ENCODE data around the gene AVPI1.
A peak's percentile ranks its signal among the peaks of the same experiment; 100 is the strongest.

The AVPI1 gene, protein sequence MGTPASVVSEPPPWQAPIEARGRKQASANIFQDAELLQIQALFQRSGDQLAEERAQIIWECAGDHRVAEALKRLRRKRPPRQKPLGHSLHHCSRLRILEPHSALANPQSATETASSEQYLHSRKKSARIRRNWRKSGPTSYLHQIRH

DNA sequence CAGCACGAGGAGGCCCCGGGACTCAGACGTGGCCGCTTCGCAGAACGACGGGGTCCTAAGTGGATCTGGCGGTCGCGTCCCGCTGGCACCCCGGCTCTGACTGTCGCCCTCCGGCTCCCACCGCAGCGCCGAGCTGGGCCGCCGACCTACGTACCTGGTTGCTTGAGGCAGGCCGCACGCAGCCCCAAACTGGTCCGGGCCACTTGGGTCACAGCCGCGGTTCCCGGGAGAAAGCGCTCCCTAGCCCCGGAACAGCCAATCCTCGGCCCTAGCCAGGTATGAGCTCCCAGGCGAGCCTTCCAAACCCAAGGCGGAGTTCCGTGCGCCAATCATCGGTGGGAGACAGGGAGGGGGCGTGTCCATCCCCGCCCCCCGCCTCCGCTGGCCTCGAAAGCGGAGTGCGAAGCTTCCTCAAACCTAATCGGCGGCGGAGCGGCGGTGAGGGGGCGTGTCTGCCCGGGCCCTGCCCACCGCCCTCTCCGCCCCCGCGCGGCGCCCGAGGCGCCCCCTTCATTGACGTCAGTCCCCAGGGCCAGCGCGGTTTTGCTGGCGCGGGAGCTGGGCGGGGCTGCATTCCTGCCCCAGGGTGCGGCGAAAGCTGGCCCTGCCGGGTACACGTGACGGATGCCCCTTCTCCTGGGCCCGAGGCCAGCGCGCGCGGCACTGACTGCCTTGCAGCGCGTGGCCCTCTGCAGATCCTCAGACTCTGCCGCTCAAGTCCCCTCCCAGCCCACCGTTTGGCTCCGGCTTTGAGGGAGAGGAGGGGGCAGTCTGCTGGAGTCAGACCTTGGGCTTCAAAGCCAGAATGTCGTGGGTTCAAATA lies at the start of gene AVPI1:
TSS of gene AVPI1 (minus strand) at position 280 of the 823 bp plus-strand sequence. CDS start 7,336 bp downstream, outside the sequence.
- DNase-seq, result peak; percentile 94

DNA sequence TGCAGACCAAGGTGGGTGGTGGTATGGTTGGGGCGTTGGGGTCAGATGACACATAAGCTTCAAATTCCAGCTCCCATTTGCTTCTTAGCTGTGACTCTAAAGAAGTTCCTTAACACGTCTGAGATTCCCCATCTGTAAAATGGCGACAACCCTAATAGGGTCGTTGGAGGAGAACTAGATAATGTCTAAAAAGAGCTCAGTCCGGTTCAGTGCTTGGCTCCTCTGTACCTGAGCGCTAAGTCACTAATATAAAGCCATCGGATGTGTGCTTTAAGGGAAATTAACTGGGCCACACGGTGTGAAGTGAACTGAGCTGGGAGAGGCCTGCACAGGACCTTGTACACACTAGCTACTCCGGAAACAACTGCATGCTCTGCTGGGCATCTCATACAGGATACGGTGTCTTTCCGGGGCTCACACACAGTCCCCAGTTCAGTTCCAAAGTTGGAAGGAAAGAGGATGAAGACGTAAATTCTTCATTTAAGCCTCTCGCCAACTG lies 49.4 kb upstream of the AVPI1 start:
- DNase-seq, result no peak

DNA sequence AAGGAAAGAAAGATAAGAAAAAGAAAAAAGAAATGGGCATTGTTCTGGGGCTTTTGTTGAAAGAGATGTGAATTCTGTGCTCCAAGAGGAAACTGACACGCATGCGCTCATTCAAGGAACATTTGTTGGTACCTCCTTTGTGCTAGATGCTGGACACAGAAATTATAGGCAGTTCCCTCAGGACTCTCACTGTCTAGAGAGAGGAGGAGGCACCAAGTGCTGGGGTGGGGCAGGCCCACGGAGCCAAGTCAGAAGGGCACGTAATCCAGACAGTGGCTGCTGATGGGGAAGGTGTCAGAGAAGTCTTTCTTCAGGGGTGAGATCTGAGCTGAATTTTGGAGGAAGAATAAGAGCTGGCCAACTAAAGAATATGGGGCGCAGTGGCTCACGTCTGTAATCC lies 47.0 kb upstream of the AVPI1 start:
- DNase-seq, result no peak

DNA sequence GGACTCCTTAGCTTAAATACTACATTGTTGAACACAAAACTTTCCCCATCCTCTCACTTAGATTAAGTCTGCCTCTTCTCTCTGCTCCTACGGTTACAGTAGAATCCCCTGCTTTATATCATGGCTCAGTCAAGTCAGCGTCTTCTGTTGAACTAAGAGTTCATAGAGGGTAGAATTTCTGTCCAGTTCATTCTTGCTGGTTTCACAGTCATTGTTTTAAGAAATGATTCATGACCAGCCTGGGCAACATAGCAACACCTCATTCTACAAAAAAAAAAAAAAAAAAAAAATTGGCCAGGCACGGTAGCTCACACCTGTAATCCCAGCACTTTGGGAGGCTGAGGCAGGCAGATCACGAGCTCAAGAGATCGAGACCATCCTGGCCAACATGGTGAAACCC lies 46.2 kb upstream of the AVPI1 start:
- DNase-seq, result no peak

DNA sequence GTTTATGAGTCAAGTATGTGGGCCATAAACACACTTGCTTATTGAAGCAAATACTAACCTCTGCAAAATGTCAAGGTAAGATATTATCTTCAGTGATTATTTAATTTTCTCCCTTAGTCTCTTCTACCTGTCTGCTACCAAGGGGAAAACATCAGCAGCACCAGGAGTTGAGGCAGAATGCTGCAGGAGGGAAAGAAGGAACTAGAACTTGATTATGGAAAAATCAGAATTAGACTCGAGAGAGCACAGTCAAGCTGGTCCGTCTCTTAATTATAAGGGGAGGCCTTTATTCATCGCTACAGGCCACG lies 45.0 kb upstream of the AVPI1 start:
- DNase-seq, result no peak

DNA sequence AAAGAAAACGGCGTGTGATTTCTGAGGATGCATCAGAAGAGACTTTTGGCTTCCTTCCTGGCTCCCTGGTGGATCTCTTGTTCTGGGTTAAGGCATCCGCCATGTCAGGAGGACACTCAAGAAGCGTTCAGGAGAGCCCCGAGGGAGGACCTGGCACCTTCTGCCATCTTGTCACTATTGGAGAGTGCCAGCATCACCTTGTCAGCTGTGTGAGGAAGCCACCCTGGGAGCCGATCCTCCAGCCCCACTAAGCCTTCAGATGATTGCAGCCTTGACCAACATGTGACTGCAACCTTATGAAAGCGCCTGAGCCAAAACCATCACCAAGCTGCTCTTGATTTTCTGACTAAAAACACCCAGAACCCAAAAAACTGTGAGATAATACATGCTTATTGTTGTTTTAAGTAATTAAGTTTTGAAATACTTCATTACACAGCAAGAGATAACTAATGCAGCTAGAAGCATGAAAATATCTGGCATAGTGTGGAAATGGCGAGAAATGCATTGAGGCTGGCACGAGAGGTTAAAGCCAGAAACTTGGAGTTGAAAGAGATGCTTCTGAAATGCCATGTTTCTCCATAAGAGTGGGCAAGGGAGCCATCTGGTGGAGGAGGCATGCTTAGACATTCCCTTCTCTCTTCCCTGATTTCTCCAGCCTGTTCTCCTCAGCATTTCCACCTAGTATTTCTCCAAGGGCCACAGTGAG lies 44.5 kb upstream of the AVPI1 start:
- peak; percentile 52 for DNase-seq

DNA sequence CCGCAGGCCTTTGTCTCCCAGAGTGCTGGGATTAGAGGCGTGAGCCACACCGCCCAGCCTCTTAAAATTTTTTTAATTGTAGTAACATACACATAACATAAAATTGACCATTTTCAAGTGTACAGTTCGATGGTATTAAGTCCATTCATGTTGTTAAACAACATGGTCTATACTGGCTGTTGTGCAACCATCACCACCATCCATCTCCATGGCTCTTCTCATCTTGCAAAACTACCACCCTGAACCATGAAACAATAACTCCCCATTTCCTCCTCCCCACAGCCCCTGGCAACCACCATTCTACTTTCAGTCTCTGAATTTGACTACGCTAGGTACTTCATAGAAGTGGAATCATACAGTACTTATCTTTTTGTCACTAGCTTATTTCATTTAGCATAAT lies 42.0 kb upstream of the AVPI1 start:
- no peak for DNase-seq

DNA sequence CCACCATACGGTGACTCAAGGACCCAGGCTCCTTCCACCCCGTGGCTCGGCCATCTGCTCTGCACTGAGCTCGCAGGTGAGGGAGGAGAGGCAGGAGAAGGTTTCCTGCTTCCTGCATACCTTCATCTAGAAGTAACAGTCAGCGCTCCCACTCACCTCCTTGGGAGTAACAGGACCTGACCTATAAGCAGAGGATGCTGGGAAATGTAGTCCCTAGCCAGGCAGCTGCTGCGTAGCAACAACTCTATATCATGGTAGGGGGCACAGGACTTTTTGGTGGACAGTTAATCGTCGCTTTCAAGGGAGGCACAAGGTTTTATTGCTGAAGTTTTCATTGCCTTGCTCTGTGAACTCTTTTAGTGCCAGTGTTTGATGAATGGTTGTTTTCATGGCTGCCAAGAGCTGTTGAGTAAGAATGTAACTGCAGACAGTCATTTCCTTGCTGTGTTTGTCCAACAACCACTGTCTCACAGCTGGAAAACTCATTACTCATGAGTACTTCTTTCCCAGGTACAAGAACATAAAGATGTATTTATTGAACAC lies 39.7 kb upstream of the AVPI1 start:
- DNase-seq, result no peak

DNA sequence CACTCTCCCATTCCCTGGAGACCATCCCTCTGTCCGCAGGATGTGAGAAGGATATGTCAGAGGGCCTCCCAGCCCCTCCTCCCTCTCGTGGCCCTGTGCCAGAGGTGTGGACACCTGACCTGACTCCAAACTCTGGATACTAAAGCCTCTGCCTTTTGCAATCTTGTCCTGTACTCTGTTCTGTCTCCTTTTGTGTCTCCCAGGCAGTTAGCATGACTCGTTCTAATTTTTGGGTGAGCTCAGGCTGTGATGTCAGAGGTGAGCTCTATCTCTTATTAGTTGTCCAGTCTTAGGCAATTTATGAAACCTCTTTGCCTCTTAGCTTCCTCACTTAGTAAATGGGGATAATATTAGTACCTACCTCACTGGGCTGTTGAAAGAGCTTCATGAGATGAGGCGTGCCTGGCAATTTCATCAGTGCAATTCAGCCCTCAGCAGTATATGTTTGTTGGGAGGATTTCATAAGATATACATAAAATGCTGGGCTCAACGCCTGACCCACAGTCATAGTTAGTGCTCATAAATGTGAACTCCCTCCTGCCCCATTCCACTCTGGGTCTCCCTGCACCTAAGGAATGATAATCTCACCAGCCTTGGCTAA lies 37.4 kb upstream of the AVPI1 start:
- DNase-seq, result no peak

DNA sequence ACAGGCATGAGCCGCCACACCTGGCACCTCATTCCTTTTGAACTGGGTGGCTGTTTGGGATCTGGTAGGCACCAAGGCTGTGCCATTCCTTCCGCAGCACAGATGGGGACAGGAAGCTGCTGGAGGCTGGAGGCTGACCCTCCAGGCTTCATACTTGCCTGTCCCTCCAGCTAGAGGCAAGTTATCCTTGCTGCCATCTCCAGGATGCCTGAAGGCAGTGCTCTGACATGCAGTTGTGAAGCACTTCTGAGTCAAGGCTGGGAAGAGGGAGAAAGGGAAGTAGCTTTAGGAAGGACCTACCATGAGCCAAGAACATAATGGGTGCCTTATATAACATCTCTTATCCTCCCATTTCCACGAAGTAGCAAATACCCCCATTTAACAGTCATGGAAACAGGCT lies 36.0 kb upstream of the AVPI1 start:
- DNase-seq, result no peak

DNA sequence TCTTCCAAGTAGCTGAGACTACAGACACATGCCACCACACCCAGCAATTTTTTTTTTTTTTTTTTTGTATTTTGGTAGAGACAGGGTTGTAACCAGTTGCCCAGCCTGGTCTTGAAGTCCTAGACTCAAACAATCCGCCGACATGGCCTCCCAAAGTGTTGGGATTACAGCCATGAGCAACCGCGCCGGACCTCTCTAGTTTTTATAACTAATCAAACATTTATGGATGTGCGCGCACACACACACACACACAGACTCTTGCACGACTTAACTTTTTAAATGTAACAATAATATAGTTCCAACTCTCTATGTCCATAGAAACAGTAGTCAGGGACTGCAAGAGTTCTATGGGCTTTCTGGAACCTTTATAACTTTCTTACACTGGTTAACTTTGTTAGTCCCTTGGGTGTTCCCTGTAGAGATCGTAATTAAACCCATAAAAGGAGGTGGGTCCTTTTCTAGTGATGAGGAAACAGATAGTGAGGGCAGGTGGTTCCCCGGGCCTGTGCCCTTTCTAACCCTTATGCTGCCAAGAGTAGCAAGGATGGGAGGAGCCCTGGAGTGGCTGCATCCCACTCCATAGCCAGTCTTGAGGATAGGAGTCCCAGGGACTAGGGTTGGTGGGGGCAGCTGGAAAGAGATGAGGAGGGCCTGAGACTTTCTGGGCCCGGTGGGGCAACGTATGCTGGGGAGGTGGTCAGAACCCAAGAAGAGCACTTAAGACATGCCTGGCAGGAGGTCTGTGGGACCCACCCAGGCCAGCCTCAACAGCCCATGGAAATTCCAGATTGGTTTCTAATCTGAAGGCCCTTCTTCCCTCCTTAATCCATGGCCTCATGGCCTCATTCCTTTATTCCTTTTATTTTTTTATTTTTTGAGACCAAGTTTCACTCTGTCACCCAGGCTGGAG lies 35.1 kb upstream of the AVPI1 start:
- no peak for DNase-seq

DNA sequence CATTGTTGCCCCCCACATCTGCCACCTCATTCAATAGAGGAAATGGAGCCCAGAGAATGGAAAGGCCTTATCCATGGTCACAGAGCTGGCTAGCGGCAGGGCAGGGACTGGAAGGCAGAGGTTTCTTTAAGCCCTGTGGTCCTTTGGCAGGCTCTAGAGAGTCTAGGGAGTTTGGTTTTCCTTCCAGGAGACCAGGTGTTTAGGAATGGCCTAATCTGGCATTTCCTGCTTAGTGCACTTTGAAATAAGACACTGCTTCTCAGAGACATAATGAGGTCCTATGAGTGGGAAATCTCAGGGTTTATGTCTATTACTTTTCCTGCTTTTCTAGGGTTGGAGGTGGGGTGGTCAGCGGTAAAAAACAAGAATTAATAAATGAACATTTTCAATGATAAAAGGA lies 32.6 kb upstream of the AVPI1 start:
- no peak for DNase-seq

DNA sequence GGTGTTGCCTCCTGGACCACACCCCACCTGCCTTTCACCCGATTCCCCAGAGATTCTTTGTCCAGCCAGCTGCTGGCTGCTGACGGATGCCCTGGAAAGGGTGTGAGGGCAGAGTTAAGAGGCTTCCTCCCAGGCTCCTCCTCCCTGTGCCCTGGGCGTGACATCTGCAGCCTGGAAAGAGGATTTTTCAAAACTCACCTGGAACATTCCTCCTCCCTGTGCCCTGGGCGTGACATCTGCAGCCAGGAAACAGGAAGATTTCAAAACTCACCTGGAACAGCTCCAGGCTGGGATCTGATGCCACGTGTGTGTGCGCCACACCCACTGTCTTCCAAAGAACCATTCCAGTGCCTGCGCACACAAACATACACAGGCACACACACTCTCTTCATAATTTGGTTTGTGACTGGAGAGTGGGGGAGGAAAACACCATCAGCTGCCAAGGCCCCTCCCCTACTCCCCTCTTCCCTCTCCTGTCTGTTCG lies 31.7 kb upstream of the AVPI1 start:
- DNase-seq, result no peak

DNA sequence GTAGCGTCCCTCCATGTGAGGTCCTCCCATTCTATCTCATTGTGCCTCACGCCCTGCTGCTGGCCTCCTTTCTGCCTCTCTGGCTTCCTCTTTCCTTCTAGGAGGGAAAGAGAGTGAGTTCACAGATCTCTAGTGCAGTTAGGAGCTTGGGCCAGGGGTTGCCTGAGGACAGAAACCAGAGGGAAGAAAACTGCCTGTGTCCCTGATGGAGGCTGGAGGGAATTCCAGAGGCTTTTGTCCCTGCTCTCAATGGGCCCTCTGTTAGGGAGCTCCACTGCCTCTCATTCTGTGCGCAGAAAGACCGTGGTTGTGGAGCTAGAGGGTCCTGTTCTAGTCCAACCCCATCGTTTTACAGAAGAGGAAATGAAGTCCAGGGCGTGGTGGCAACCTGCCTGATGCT lies 31.1 kb upstream of the AVPI1 start:
- DNase-seq, result no peak

DNA sequence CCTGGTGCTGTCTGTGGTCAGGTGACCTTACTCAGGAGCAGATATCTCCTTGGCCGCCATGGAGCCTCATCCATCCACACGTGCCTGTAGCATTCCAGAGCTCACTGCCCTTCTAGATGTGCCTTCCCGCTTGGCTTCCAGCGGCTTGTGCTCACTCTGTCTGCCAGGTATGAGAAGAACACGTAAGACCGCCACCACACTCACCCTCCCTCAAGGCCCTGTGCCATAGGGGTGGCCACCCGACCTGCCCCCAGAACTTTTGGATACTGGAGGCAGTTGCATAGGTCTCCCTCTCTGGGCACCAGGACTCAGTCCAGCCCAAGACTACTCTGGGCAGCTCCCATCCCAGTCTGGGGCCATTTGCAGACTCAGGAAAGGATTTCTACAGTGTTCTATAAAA lies 30.6 kb upstream of the AVPI1 start:
- DNase-seq, result no peak

DNA sequence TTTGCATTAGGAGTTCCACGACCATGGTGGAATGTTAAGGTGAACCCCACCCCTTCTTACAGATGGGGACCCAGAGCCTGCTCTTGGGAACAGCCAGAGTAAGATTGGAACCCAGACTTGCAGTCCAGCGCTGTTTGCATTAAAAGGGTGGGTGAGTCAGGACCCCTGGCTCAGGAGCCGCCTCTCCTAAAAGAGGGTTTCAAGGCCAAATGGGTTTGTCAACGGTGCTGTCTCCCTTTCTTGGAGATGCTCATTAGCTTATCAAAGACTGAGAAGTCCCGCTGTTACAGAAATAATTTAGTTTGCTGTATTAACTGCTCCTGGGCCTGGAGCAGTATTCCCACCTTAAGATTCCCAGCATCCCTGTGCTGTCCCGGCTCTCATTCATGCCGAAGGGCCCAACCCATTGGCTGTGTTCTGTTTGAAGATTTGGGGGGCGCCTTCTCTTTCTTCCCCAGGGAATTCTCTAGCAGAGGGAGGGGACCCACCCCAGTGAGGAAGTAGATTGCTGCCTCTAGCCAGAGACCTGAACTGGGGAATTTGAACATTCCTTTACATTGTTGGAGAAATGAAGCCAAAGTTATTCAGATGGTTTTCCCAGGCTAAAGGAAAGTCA lies 28.3 kb upstream of the AVPI1 start:
- no peak for DNase-seq

DNA sequence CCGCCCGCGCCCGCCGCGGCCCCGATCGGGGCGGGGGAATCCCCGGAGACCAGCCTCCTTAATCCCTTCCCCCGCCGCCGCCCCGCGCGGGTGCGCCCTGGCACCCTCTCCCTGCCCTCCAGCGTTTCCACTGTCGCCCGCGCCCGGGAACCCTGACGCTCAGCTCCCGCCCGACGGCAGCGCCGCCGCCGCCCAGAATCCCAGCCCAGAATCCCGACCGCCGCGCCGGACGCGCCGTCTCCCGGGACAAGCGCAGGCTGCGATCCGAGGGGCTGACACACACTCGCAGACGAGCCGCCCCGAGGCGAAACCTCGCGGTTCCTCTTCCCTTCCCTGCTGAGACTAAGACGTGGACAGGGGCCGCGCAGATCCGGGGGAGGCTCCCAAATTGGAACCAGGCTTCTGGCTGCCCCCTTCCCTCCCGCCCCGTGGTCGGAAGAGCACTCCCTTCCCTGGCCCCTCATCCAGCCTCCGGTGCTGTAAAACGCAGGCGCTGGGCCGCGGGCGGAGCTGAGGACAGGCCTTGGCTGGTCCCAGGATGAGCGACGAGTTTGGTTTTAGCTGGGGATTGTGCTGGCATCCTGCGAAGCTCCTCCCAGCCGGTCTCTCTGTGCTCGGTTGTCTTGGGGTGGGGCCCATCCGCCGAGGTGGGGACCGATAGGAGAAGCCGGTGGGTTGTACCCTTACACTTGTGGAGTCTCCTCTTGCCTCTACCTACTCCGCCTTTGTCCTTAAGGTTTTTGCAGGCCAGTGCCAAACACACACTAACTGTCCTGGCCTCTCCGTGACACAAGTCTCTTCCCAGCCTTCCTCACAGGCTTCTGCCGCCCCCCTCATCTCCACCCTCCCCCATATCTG lies 27.6 kb upstream of the AVPI1 start:
- DNase-seq, result peak; percentile 15

DNA sequence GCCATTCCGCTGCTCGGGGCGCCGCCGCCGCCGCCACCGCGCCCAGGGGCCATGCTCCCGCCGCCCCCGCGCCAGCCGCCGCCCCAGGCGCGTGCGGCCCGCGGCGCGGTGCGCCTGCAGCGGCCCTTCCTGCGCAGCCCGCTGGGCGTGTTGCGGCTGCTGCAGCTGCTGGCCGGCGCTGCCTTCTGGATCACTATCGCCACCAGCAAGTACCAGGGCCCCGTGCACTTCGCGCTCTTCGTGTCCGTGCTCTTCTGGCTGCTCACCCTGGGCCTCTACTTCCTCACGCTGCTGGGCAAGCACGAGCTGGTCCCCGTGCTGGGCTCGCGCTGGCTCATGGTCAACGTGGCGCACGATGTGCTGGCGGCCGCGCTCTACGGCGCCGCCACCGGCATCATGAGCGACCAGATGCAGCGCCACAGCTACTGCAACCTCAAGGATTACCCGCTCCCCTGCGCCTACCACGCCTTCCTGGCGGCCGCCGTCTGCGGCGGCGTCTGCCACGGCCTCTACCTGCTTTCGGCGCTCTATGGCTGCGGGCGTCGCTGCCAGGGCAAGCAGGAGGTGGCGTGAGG lies 26.9 kb upstream of the AVPI1 start:
- DNase-seq, result no peak

DNA sequence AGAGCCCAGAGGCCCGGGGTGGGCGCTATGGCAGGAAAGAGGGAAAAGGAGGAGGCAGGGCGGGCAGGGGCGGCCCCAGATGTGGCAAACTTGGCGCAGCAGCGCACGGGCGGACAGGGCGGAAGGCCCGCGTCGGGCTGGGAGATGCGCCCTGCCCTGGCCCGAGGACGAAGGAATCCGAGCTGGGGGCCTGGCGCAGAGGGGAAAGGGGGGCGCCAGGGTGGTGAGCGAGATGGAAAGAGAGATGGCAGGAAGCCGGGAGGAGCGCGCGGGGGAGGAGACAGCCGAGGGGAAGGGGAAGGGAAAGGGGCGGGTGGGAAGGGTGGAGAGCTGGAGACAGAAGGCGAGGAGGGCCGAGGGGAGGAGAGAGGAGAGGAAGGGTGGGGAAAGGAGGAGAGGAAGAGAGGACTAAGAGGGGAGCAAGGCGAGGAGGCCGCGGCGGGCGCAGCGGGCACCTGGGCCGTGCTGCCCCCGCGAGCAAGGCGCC lies 26.3 kb upstream of the AVPI1 start, which contains the start of gene MARVELD1:
TSS of gene MARVELD1 (plus strand) at position 392 of the 487 bp plus-strand sequence. CDS start 147 bp downstream, outside the sequence.
- peak; percentile 46 for DNase-seq
